ENCODE measurements around the gene CCDC124.
"Not testable (repeated sequence)": the region's sequence is repeated elsewhere in the genome, so short reads cannot be mapped to it uniquely, and the experiment has no call there.

The CCDC124 gene

DNA sequence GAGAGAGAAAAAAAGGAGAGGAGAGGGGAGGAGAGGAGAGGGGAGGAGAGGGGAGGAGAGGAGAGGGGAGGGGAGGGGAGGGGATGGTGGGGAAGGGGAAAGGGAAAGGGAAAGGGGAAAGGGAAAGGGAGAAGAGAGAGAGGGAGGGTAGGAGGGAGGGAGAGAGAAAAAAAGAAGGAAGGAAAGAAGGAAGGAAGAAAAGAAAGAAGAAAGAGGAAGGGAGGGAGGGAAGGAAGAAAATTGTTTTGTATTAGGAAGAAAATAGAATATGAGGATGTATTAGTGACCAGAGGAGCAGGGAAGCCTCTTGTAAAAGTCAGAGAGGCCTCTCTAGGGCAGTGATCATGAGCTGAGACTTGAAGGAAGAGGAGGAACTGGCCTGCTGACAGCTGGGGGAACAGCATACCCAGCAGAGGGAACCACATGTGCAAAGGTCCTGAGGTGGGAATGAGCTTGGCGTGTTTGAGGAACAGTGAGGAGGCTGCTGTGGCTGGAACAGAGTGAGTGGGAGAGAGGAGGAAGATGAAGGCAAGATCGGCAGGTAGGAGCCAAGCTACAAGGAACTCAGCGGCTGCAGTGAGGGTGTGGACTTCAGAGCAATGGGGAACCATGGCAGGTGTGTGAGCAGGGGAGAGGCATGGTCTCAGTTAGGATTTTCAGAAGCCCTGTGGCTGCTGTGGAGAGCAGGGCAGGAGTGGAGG, 24.5 kb downstream of the CCDC124 start:
- DNase-seq, result no peak

DNA sequence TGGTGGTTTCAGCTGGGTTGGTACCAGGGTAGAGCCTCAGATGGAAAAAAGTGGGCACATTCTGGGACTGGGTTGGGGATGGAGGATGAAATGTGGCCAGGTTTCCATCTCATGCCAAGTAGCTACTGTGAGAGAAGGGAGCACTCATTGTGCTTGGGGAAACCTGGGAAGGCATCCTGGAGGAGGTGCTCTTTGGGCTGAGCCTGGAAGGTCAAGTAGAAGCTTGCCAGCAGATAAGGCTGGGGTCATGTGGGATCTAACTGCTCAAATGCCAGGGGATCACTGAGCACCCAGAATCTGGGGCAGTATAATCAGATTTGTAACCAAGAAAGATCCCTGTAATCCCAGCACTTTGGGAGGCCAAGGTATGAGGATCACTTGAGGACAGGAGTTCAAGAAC, 25.1 kb downstream of the CCDC124 start:
- no peak for DNase-seq

DNA sequence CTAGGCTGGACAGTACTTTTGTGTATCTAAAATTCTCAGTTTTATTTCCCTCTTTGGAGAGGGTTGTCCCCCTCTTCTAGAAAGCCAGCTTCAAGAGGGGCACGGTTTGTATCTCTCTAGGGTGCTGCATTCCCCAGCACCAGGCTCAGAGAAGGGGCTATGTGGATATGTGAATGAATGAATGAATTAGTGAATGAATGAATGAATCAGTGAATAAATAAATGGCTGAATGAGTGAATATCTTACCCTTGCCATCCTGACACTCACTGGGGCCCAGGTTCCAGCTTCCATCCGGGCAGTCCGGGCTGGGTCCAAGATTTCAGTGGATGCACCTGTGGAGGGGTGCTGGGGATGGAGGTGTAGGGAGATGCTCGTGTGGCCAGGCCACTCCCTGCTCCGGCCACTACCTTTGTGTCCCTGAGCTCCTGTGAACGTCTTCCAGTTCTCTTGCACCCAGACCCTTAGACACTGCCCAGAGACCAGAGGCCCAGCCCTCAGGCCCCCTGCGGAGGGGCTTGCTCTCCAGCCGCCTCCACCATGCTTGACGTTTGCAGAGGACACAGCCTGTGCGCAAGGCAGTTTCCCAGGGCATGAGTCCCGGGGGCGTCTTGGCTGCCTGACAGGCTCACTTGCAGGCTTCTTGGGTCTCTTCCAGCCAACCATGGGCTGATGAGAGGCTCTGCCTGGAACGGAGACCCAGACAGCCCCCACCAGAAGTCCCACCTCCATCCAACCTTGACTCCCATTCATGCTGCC, 31.3 kb downstream of the CCDC124 start:
- DNase-seq, result no peak

DNA sequence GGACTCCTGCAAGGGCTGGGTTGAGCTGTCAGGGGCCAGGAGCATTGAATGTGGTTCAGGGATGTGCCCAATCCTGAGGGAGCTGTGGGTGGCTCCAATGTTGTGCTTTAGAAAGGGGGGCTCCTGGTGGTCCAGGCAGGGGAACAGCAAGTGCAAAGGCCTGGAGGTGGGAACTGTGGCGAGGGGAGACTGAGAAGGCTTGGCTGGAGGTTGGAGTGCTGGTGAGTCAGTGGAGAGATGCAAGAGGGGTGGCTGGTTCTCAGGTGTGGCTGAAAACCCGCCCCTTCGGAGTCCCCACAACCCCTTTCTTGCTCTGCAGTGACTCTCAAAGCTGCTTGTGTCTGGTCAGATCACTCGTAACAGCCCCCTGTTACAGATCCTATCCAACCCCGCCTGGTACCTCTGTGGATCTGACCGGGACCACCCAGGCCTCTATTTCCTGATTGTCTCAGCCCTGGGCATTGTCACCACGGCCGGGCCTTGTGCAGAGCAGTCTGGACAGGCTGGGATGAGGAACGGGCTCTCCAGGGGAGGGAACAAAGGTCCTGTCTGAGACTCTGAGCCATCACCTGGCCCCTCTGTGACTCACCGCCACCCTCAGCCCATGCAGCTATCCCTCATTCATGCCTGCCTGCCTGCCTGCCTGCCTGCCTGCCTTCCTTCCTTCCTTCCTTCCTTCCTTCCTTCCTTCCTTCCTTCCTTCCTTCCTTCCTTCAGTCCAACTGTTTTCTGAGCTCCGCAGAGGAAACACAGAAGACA, 32.7 kb downstream of the CCDC124 start:
- no peak for DNase-seq

DNA sequence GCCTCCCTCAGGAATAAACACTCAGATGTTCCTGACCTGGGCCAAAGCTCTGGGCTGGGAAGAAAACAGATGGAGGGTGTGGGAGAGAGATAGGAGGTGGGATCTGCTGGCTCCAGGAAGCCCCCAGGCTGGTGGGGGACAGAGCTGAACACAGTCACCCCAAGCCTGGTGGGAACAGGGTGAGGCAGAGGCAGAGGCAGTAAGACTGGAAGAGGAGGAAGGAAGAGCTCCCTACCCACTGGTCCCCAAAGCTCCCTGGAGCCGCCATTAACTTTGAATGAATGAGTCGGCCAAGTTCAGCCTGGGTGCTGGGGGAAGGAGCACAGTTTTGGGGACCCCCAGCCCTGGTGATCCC, 33.3 kb downstream of the CCDC124 start:
- DNase-seq, result no peak

DNA sequence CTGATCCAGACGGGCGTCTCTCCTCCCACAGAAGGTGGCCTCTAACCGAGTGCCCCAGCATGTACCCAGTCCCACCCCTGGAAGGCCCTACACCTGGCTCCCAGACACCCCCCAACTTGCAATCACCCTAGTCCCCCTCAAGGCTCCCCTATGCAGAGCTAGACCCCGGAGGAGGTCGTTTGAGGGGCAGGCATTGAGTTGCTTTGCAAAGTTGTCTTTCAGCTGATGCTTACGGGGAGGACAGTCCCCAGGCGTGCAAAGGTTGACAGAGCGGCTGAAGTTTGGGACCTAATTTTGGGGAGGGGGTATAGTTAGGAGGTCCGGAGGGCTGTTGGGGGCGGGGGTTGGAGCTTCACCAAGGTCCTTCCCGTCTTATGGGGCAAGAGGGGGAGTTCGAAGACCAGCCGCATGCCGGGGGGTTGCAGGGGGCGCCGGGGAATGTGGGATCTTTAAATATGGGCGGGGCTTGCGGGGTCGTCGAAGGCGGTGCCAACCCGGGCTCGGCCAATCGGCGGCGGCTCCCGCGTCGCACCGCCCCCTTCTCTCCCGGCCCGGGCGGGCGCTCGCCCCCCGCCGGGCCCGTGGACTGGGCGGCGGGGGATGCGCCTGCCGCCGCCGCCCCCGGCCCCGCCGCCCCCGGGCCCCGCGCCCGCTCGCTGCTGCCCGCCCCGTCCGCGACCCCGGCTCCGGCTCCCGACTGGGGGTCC, 33.9 kb downstream of the CCDC124 start, which contains the start of gene KCNN1:
TSS of gene KCNN1 (plus strand) at position 558 of the 707 bp plus-strand sequence. CDS start 6,782 bp downstream, outside the sequence.
- no peak for DNase-seq

- no peak for DNase-seq
These were observed 34.6 kb downstream of the CCDC124 start for GRCh38 chr19:17967257-17968051.

DNA sequence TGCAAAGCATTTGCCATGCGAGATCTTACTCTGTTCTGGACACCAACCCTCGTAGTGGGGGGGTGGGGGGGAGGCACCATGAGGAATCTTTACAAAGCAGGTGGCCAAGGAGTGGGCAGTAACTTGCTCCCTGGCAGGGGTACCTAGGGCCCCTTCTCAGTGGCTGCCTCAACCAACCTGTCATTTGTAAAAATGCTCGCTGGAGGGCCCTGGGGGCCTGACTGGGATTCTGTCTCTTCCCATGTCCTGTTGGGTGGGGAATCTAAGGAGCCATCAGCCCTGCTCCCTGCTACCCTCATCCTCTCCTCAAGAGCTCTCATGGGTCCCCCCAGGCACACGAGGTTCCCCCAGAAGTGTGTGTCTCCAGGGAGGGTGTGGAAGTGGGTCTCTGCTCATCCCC, 35.5 kb downstream of the CCDC124 start:
- DNase-seq, result no peak

DNA sequence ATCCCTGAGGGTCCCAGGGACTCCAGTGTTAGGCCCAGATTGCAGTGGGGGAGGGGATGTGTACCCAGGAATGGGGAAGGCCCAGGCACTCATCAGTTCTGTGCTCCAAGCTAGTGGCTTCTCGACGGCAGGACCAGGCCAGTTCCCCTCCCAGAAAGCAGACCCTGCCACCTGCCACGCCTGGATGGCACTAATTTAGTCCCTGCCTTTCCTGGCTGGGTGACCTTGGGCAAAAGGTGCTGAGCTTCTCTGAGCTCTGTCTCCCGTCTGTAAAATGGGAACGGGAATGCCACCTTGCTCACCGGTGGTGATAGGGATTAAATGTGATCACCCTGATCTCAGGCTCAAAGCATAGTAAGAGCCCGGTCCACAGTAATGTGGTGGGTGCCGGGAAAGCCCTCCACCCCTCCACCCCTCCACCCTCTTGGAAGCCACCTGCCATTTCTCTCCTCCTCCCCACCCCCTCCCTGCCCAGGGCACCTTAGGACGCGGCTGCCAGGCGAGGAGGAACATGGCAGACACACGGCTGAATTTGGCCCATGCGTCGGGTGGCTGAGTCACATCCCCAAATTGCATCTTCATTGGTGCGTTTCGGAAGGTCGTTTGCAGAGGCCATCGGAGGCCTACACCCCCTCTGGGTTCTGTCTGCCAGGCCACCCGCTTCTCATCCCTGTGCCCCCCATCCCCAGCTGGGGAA, 36.4 kb downstream of the CCDC124 start:
- no peak for DNase-seq

DNA sequence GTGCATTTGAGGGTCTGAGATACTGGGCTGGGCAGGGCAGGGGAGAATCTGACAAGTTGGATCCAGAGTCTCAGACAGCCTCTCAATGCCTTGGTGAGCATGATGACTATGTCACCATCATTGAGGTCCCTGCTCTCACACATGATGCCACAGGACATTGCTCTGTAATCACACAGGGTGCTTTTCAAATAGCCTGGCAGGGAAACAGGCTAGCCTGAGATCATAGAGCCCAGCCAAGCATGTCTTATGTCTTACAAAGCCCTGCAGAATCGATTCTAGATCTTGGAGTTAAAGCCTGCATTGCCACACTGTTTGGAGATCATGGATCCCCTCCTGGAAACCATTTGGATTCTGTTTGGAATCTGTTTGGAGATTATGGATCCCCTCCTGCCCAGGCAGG, 39.4 kb downstream of the CCDC124 start:
- DNase-seq, result no peak

DNA sequence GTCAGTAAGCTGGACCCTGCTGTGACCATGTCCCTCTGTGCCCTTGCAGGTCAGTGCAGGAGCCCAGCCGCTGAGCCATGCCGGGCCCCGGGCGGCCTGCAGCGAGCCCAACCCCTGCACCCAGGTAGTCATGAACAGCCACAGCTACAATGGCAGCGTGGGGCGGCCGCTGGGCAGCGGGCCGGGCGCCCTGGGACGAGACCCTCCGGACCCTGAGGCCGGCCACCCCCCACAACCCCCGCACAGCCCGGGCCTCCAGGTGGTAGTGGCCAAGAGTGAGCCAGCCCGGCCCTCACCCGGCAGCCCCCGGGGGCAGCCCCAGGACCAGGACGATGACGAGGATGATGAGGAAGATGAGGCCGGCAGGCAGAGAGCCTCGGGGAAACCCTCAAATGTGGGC, 40.9 kb downstream of the CCDC124 start:
- no peak for DNase-seq

DNA sequence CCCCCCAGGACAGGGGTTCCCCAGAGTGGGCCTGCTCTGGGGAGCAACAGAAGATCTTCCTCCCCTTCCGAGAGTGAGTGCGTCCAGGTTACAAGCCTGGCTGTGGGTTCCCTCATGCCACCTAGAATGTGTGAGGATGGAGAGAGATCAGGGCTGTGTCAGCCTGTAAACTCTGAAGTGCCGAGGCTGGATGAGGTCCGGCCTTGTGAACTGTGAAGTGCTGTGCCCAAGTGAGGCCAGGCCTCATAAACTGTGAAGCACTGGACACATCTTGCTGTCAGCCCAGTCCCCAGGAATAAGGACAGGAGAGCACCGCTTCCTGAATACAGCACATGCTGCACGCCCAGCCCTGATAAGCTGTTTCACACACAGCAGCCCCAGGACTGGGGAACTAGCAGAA, 41.7 kb downstream of the CCDC124 start:
- DNase-seq, result no peak

DNA sequence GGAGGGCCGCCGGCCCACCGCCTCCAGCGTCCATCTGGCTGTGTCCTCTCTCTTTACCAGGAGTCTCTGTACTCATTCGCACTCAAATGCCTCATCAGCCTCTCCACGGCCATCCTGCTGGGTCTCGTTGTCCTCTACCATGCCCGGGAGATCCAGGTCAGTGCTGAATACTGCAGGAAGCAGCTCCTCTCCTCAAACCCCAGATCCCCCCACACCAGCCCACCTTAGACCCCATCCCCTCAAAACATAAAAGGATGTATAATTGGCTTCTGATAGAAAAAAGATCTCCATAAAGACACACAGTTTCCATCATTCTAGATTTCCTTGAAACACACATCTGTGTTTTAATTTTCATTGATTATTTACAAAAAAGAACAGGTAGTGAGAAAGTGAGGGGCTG, 42.2 kb downstream of the CCDC124 start:
- DNase-seq, result no peak

GRCh38 chr19:17977021-17977420, 44.2 kb downstream of the CCDC124 start:
- DNase-seq, result peak; percentile 38 to 73

DNA sequence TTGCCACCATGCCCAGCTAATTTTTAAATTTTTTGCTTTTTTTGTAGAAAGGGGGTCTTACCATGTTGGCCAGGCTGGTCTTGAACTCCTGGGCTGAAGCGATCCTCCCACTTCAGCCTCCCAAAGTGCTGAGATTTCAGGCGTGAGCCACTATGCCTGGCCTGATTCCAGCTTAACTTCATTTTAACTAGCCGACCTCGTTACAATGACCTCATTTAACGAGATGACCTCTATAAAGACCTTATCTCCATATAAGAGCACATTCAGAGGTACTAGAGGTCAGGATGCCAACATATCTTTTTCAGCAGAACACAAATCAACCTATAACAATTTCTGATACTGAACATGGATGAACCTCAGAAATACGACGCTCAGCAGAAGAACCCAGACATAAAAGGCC, 44.7 kb downstream of the CCDC124 start:
- no peak for DNase-seq

DNA sequence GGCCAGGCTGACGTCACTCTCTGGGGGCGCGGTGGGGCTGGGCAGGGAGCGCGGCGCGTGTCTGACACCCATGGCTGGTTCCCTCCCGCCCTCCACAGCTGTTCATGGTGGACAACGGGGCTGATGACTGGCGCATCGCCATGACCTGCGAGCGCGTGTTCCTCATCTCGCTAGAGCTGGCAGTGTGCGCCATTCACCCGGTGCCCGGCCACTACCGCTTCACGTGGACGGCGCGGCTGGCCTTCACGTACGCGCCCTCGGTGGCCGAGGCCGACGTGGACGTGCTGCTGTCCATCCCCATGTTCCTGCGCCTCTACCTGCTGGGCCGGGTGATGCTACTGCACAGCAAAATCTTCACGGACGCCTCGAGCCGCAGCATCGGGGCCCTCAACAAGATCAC, 48.8 kb downstream of the CCDC124 start:
- no peak for DNase-seq

DNA sequence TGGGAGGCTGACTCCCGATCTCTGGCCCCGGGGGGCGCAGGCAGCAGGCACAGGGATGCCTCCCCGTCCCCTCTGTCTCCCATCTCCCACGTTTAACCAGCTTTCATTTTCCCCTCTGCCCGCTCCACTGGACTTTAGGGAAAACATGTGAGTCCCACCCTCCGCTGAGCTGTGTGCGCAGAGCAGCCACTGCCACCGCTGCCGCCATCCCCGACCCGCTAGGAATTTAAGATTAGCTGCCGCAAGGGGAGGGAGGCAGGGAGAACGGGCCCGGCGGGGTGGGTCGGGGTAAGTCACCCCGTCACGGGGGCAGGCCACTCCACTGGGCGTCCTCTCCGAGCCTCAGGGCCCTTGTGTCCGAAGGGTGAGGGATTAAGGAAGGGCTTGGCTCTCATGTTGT, 49.6 kb downstream of the CCDC124 start:
- no peak for DNase-seq

DNA sequence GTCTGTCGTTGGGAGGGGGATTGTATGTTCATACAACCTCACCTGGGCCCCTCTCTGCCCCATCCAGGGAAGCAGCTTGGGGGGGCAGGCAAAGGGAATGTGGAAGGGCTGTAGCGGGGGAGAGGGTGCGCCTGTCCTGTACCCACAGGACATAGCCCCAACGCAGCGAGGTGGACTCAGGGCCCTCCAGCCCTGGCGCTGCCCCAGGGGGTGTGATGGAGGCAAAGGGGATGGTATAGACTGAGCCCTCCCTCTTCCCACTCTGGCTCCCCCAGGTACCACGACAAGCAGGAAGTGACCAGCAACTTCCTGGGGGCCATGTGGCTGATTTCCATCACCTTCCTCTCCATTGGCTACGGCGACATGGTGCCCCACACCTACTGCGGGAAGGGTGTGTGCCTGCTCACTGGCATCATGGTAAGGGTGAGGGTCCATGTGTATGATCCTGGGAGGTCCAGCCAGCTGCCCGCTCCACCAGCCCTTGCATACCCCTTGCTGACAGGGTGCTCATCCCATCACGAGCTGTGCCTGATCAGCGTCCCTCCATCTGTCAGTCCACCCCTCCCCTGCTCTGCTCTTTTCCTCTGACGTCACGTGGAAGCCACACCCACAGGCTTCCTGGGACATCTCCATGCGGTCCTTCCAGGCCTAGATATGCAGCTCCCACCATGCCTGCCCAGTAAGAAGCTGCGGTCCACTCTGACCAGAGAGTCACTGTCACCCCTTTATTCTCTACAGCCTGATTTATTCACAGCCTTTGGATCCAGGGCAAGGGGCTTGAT, 52.4 kb downstream of the CCDC124 start:
- DNase-seq, result no peak

GRCh38 chr19:17986569-17986968, 53.8 kb downstream of the CCDC124 start:
- DNase-seq, result not testable (repeated sequence)

- DNase-seq, result no peak
These were observed 55.3 kb downstream of the CCDC124 start for GRCh38 chr19:17988161-17988560.

Measured in inflammatory macrophage treated with lipopolysaccharide for 1 hour (primary cell).